GM23338 (cell line): ENCODE data around the gene CPSF7.

Source experiments
- CTCF ChIP-seq, 2 experiments: fragments of 200-600 bp in 1 of 2; sonication (generic) in 1 of 2; conservative IDR thresholded peaks; 2 replicates each; pipeline versions ENCODE4 v1.5.1 to v1.6.1; 2016 to 2017; ENCODE audit warnings: antibody characterized with exemption in 2 of 2, low read depth in 2 of 2, mild to moderate bottlenecking in 2 of 2, moderate library complexity in 1 of 2
- STAT1 ChIP-seq: IDR thresholded peaks from one replicate; pipeline ENCODE4 v1.6.1; 2016; ENCODE audit warnings: antibody characterized with exemption; ENCODE audit not compliant: unreplicated experiment

- TF ChIP-seq CTCF (conservative IDR thresholded peaks at IDR 0.05; ENCODE audit: low read depth in 2 of 2) (no peak), STAT1 (no peak)
Measured at GRCh38 chr11:61468002-61468401, 38.2 kb upstream of the CPSF7 start.
